Prostate gland (tissue), 2 donors: ENCODE data around the gene TIGD3. TPM values are rescaled to one million over a fixed set of nuclear protein-coding genes. Genes with fewer than 3 reads are reported as not detected.

ENCODE experiments used
- DNase-seq: peaks from one replicate; pipeline ENCODE4 v3.0.0-alpha.2; 2019; ENCODE audit warnings: low spot score
- H3K27ac ChIP-seq, 2 donors: fragments of 200-600 bp; sonication (generic); 2 replicates each; pipeline ENCODE4 v1.5.1; 2017 to 2019
- H3K27me3 ChIP-seq: fragments of 200-600 bp; sonication (generic); replicated peaks from 2 replicates; pipeline ENCODE4 v1.5.1; 2019; ENCODE audit not compliant: insufficient read depth
- H3K36me3 ChIP-seq, 2 donors: fragments of 200-600 bp; sonication (generic); 1 replicate in 1 of 2; 2 replicates in 1 of 2; pipeline versions ENCODE4 v1.5.1 to v1.8.1; 2017 to 2019
- H3K4me1 ChIP-seq: fragments of 200-600 bp; sonication (generic); replicated peaks from 2 replicates; pipeline ENCODE4 v1.5.1; 2019
- H3K4me3 ChIP-seq, 2 donors: fragments of 200-600 bp; sonication (generic); 2 replicates each; pipeline ENCODE4 v1.5.1; 2017 to 2019
- H3K9me3 ChIP-seq: fragments of 200-600 bp; sonication (generic); 2 replicates; pipeline ENCODE4 v1.5.1; 2017
- CTCF ChIP-seq, 4 experiments: fragments of 200-600 bp in 2 of 4; fragments of 450-650 bp in 2 of 4; sonication (generic) in 2 of 4; IDR thresholded peaks; 1 replicate in 3 of 4; 2 replicates in 1 of 4; pipeline ENCODE4 v1.5.1; 2016 to 2019; ENCODE audit warnings: antibody characterized with exemption in 4 of 4, mild to moderate bottlenecking in 2 of 4, moderate library complexity in 2 of 4
- POLR2A ChIP-seq: fragments of 450-650 bp; IDR thresholded peaks from one replicate; pipeline ENCODE4 v1.6.1; 2016; ENCODE audit warnings: antibody characterized with exemption, mild to moderate bottlenecking
- POLR2AphosphoS5 ChIP-seq: sonication (generic); formaldehyde crosslinking; IDR thresholded peaks from one replicate; pipeline ENCODE4 v1.6.1; 2017; ENCODE audit warnings: antibody characterized with exemption
- whole genome bisulfite sequencing: methylation state at CpG from one replicate; pipeline ENCODE4 v1.1.5; 2018; 5-methylcytosine and 5-hydroxymethylcytosine counted together
- intact Hi-C: fragments of 100-400 bp; cut with DNase I; formaldehyde crosslinking; loops from one replicate; pipeline ENCODE4 v1.14.2; 2022
- total RNA-seq, 2 donors: library from RNA; depleted of rRNA; stranded (reverse); fragments of >200 nt; gene quantifications; one replicate each; pipeline ENCODE4 v1.1.0, GENCODE V29; 2016

TIGD3 gene
- total RNA-seq, 2 donors from 2014 or later: 0.27 to 4.7 TPM

- 87% methylated on average over 33 of the region's 38 CpGs for WGBS
- Histone ChIP-seq H3K4me3 (no peak overlapping the region), H3K9me3 (no peaks in the 10 kb centered on the region), H3K27ac (no peak overlapping the region), H3K36me3 (peaks cover 0 to 18% of the 10 kb centered on the region in 2 donors), H3K27me3 (no peaks in the 10 kb centered on the region), H3K4me1 (no peaks in the 10 kb centered on the region)
- intact Hi-C loops: no loop called here
- TF ChIP-seq POLR2AphosphoS5 (no peak), POLR2A (no peak), CTCF (IDR thresholded peaks at IDR 0.05) (no peak)
- no peak for DNase-seq
Measured at GRCh38 chr11:65396769-65397745, 42.5 kb downstream of the TIGD3 start.

GRCh38 chr11:65398362-65398910, 43.9 kb downstream of the TIGD3 start:
- no peaks in the 10 kb centered on the region for H3K27me3 ChIP-seq
- H3K4me1 ChIP-seq: no peaks in the 10 kb centered on the region
- H3K27ac ChIP-seq: no peak overlapping the region
- H3K4me3 ChIP-seq: no peak overlapping the region
- intact Hi-C loops: no loop called here
- peaks cover 0 to 18% of the 10 kb centered on the region in 2 donors for H3K36me3 ChIP-seq
- TF ChIP-seq POLR2AphosphoS5: no peak
- TF ChIP-seq CTCF (IDR thresholded peaks at IDR 0.05): no peak
- no peak for TF ChIP-seq POLR2A
- WGBS: 83% methylated on average over 15 of the region's 16 CpGs
- DNase-seq: no peak
- H3K9me3 ChIP-seq: no peaks in the 10 kb centered on the region

GRCh38 chr11:65399249-65399648, 44.7 kb downstream of the TIGD3 start:
- H3K4me1 ChIP-seq: no peaks in the 10 kb centered on the region
- TF ChIP-seq POLR2AphosphoS5 (no peak), POLR2A (no peak), CTCF (IDR thresholded peaks at IDR 0.05) (no peak)
- intact Hi-C loops: no loop called here
- H3K4me3 ChIP-seq: no peak overlapping the region
- H3K27ac ChIP-seq: no peak overlapping the region
- no peak for DNase-seq
- WGBS: 92% methylated on average over 13 of the region's 13 CpGs
- H3K9me3 ChIP-seq: no peaks in the 10 kb centered on the region
- H3K27me3 ChIP-seq: no peaks in the 10 kb centered on the region
- peaks cover 0 to 22% of the 10 kb centered on the region in 2 donors for H3K36me3 ChIP-seq

- no peak overlapping the region for H3K4me3 ChIP-seq
- no peaks in the 10 kb centered on the region for H3K4me1 ChIP-seq
- no peaks in the 10 kb centered on the region for H3K27me3 ChIP-seq
- no peaks in the 10 kb centered on the region for H3K9me3 ChIP-seq
- peaks cover 0 to 22% of the 10 kb centered on the region in 2 donors for H3K36me3 ChIP-seq
- intact Hi-C loops: no loop called here
- no peak for DNase-seq
- WGBS: 93% methylated on average over 10 of the region's 10 CpGs
- H3K27ac ChIP-seq: no peak overlapping the region
- TF ChIP-seq POLR2A (no peak), CTCF (IDR thresholded peaks at IDR 0.05) (no peak), POLR2AphosphoS5 (no peak)
Measured at GRCh38 chr11:65399845-65400244, 45.3 kb downstream of the TIGD3 start.
